ENCODE results near the gene SHMT1.
"Not testable (repeated sequence)": the region's sequence is repeated elsewhere in the genome, so short reads cannot be mapped to it uniquely, and the experiment has no call there.

DNA sequence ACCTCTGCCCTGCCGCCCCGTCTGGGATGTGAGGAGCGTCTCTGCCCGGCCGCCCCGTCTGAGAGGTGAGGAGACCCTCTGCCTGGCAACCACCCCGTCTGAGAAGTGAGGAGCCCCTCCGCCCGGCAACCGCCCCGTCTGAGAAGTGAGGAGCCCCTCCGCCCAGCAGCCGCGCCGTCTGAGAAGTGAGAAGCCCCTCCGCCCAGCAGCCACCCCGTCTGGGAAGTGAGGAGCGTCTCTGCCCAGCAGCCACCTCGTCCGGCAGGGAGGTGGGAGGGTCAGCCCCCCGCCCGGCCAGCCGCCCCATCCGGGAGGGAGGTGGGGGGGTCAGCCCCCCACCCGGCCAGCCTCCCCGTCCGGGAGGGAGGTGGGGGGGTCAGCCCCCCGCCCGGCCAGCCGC, 65.3 kb downstream of the SHMT1 start:
- TF ChIP-seq CTCF, POLR2A (IDR thresholded peaks at IDR 0.05): not testable (repeated sequence)

All from adrenal gland (tissue), 5 donors.